GM12878 (cell line): ENCODE data around the gene DOCK7. TPM values are rescaled to one million over a fixed set of nuclear protein-coding genes. Genes with fewer than 3 reads are reported as not detected.

Experiments
- ATAC-seq: fragments of 200-7000 bp; cut with Tn5 transposase; 3 replicates; pipeline ENCODE4 v1.9.1; 2020; ENCODE audit warnings: mild to moderate bottlenecking, moderate library complexity
- BruUV-seq: library from RNA; stranded (reverse); fragments of 400-500 nt; replicated peaks from 2 replicates; lab custom pipeline; 2021; lab: Mats Ljungman, UMichigan
- CTCF ChIA-PET: fragments of 300-600 bp; sonication (Branson Sonifier 250); formaldehyde crosslinking; extraction: SDS; loops from one replicate; lab custom pipeline; 2021; ENCODE audit warnings: inconsistent platforms; lab: Yijun Ruan, JAX
- POLR2A ChIA-PET: fragments of 350-600 bp; formaldehyde crosslinking; extraction: SDS; loops from one replicate; lab custom pipeline; 2021; ENCODE audit warnings: inconsistent platforms; lab: Charles Lee
- RAD21 ChIA-PET: fragments of 300-600 bp; sonication (Branson Sonifier 250); formaldehyde crosslinking; loops from one replicate; lab custom pipeline; 2023; ENCODE audit warnings: antibody characterized with exemption; ENCODE audit not compliant: unreplicated experiment; lab: Charles Lee
- SMC1A ChIA-PET: fragments of 300-600 bp; sonication (Branson Sonifier 250); formaldehyde crosslinking; loops from one replicate; lab custom pipeline; 2023; ENCODE audit not compliant: unreplicated experiment, uncharacterized antibody; lab: Charles Lee
- DNase-seq: peaks from one replicate; pipeline ENCODE4 v3.0.0-alpha.2; 2011; ENCODE audit warnings: low read depth, low spot score
- FAIRE-seq: peaks from 3 replicates; lab custom pipeline; 2011; peaks lifted over from hg19 to GRCh38; lab: Jason Lieb, UNC
- H2AFZ ChIP-seq: 2 replicates; pipeline ENCODE4 v1.6.0; 2011; ENCODE audit warnings: low read depth, low read length, control low read depth; ENCODE audit not compliant: control insufficient read depth
- H3K27ac ChIP-seq: 2 replicates; pipeline ENCODE4 v1.5.1; 2011; ENCODE audit warnings: control low read depth; ENCODE audit not compliant: control insufficient read depth, insufficient read depth
- H3K27me3 ChIP-seq, 2 experiments: replicated peaks in 1 of 2; 2 replicates each; pipeline versions ENCODE4 v1.6.0 to v1.6.1; 2011; ENCODE audit warnings: low read length in 1 of 2; ENCODE audit not compliant: control insufficient read depth in 2 of 2, insufficient read depth in 2 of 2
- H3K36me3 ChIP-seq, 2 experiments: 2 replicates each; pipeline ENCODE4 v1.5.1; 2011; ENCODE audit warnings: low read length in 1 of 2; ENCODE audit not compliant: control insufficient read depth in 2 of 2, insufficient read depth in 2 of 2
- H3K4me1 ChIP-seq: 2 replicates; pipeline ENCODE4 v1.6.1; 2011; ENCODE audit warnings: mild to moderate bottlenecking, low read length, moderate library complexity, mixed read lengths; ENCODE audit not compliant: control insufficient read depth, insufficient read depth
- H3K4me2 ChIP-seq: 2 replicates; pipeline ENCODE4 v1.6.0; 2011; ENCODE audit warnings: control low read depth; ENCODE audit not compliant: control insufficient read depth, insufficient read depth
- H3K4me3 ChIP-seq: fragments of 200-600 bp; sonication (generic); 2 replicates; pipeline ENCODE4 v1.5.1; 2016
- H3K79me2 ChIP-seq: 2 replicates; pipeline ENCODE4 v1.6.0; 2011; ENCODE audit warnings: low read length; ENCODE audit not compliant: control insufficient read depth, insufficient read depth
- H3K9ac ChIP-seq: 2 replicates; pipeline ENCODE4 v1.8.0; 2011; ENCODE audit warnings: low read length, control low read depth, mixed read lengths; ENCODE audit not compliant: control insufficient read depth, insufficient read depth
- H3K9me3 ChIP-seq: replicated peaks from 3 replicates; pipeline ENCODE4 v1.5.1; 2011; ENCODE audit warnings: mild to moderate bottlenecking, low read length; ENCODE audit not compliant: control insufficient read depth, insufficient read depth
- H4K20me1 ChIP-seq: 2 replicates; pipeline ENCODE4 v1.6.0; 2011; ENCODE audit not compliant: control insufficient read depth, insufficient read depth
- ELK1 ChIP-seq: IDR thresholded peaks from 2 replicates; pipeline ENCODE4 v1.6.1; 2012; ENCODE audit warnings: low read depth, low read length, improper control_type of control experiment
- EP300 ChIP-seq, 2 experiments: fragments of 150-350 bp in 1 of 2; IDR thresholded peaks; 2 replicates each; pipeline ENCODE4 v1.6.1; 2011 to 2012; ENCODE audit warnings: low read depth in 2 of 2, low read length in 2 of 2, borderline replicate concordance in 1 of 2, improper control_type of control experiment in 1 of 2, inconsistent platforms in 1 of 2; ENCODE audit not compliant: control insufficient read depth in 1 of 2
- FOXM1 ChIP-seq: IDR thresholded peaks from 2 replicates; pipeline ENCODE4 v1.6.1; 2012; ENCODE audit warnings: low read depth, mild to moderate bottlenecking, inconsistent platforms, low read length, moderate library complexity
- IKZF1 ChIP-seq: fragments of 450-650 bp; conservative IDR thresholded peaks from 2 replicates; pipeline ENCODE4 v1.6.1; 2017; ENCODE audit warnings: antibody characterized with exemption, mild to moderate bottlenecking
- IRF4 ChIP-seq: IDR thresholded peaks from 2 replicates; pipeline ENCODE4 v1.6.1; 2011; ENCODE audit warnings: low read depth, low read length
- KLF5 ChIP-seq: fragments of 450-650 bp; IDR thresholded peaks from 2 replicates; pipeline ENCODE4 v1.6.1; 2014; ENCODE audit warnings: mild to moderate bottlenecking; ENCODE audit not compliant: partially characterized antibody
- LARP7 ChIP-seq: fragments of 450-650 bp; IDR thresholded peaks from 2 replicates; pipeline ENCODE4 v1.6.1; 2017; ENCODE audit warnings: mild to moderate bottlenecking
- NBN ChIP-seq: fragments of 450-650 bp; IDR thresholded peaks from 2 replicates; pipeline ENCODE4 v1.6.1; 2016
- NFXL1 ChIP-seq: fragments of 450-650 bp; IDR thresholded peaks from 2 replicates; pipeline ENCODE4 v1.6.1; 2017; ENCODE audit warnings: antibody characterized with exemption, mild to moderate bottlenecking, borderline replicate concordance
- NFYB ChIP-seq: IDR thresholded peaks from 2 replicates; pipeline ENCODE4 v1.6.1; 2011; ENCODE audit warnings: low read depth, mild to moderate bottlenecking, low read length, improper control_type of control experiment, moderate library complexity; ENCODE audit not compliant: insufficient read depth
- PAX5 ChIP-seq: IDR thresholded peaks from 2 replicates; pipeline ENCODE4 v1.6.1; 2011; ENCODE audit warnings: low read depth, low read length, borderline replicate concordance
- RBBP5 ChIP-seq: fragments of 200-600 bp; sonication (generic); conservative IDR thresholded peaks from 2 replicates; pipeline ENCODE4 v1.6.1; 2016
- SMARCA5 ChIP-seq: fragments of 450-650 bp; IDR thresholded peaks from 2 replicates; pipeline ENCODE4 v1.6.1; 2017; ENCODE audit warnings: mild to moderate bottlenecking
- TCF7 ChIP-seq: IDR thresholded peaks from 2 replicates; pipeline ENCODE4 v1.6.1; 2014; ENCODE audit warnings: antibody characterized with exemption, borderline replicate concordance
- YY1 ChIP-seq: IDR thresholded peaks from 2 replicates; pipeline ENCODE4 v1.6.1; 2011; ENCODE audit warnings: low read depth, mild to moderate bottlenecking, low read length
- ZBTB4 ChIP-seq: fragments of 450-650 bp; formaldehyde crosslinking; IDR thresholded peaks from 2 replicates; pipeline ENCODE4 v1.4.0; 2022; ENCODE audit warnings: mild to moderate bottlenecking, moderate library complexity
- WGBS: methylation state at CpG from one replicate; pipeline ENCODE4 v1.1.6; 2016; ENCODE audit warnings: low lambda C conversion rate; ENCODE audit not compliant: insufficient replicate concordance, insufficient coverage; ENCODE audit errors: missing lambda C conversion rate; 5-methylcytosine and 5-hydroxymethylcytosine counted together
- in situ Hi-C: fragments of 300-500 bp; cut with MboI; formaldehyde crosslinking; loops from 9 replicates; pipeline ENCODE4 v1.14.3; 2018; ENCODE audit warnings: mixed read lengths
- intact Hi-C: fragments of 100-400 bp; cut with micrococcal nuclease; formaldehyde crosslinking; loops from one replicate; pipeline ENCODE4 v1.14.2; 2022; ENCODE audit not compliant: unreplicated experiment
- polyA plus RNA-seq, 11 experiments: library from polyadenylated mRNA; depleted of rRNA in 4 of 11; unstranded in 6 of 11; stranded (reverse) in 5 of 11; fragments of >200 nt; fragmentation: Nextera tagmentation in 4 of 11; fragmentation: Illumina TruSeq in 1 of 11; extraction: Ambion mirVana in 4 of 11; extraction: Trizol in 1 of 11; gene quantifications; 1 replicate in 1 of 11; 2 replicates in 10 of 11; pipeline versions ENCODE4 v1.2.1 to v1.2.3, GENCODE V29; 2011 to 2016; ENCODE audit warnings: inconsistent platforms in 2 of 11, missing spikeins in 2 of 11, low read depth in 1 of 11
- total RNA-seq, 4 experiments: library from RNA; depleted of rRNA in 3 of 4; stranded (reverse); fragments of >200 nt in 3 of 4; fragmentation: Illumina TruSeq in 1 of 4; extraction: Trizol in 1 of 4; gene quantifications; 2 replicates each; pipeline versions ENCODE4 v1.2.1 to v1.2.3, GENCODE V29; 2013 to 2021

DOCK7 gene
- total and polyA plus RNA-seq, 10 of the 15 experiments (the other 5 are each of a cell fraction or from before 2014, with no cell fraction given): 4.8 to 34.6 (median 26.9) TPM

GRCh38 chr1:62707744-62708120 lies 19.5 kb upstream of the DOCK7 start:
- H3K4me2 ChIP-seq: no peak overlapping the region
- in situ Hi-C loops: no loop called here

More at GRCh38 chr1:62707744-62708120, 19.5 kb upstream of the DOCK7 start:
- TF ChIP-seq FOXM1 (no peak), IRF4 (no peak), SMARCA5 (no peak), TCF7 (no peak), NFYB (no peak), EP300 (IDR thresholded peaks at IDR 0.05; ENCODE audit: borderline replicate concordance in 1 of 2, control insufficient read depth in 1 of 2, low read depth in 2 of 2, low read length in 2 of 2) (no peak), NBN (no peak), PAX5 (no peak), LARP7 (no peak), KLF5 (no peak), ELK1 (no peak), RBBP5 (no peak), NFXL1 (no peak), ZBTB4 (CRISPR knock-in tag) (no peak), IKZF1 (no peak), YY1 (no peak)
- TF ChIP-seq, all 136 proteins: peak for 0
- WGBS: 39% methylated on average over 2 of the region's 2 CpGs
- no peaks in the 10 kb centered on the region for H3K27me3 ChIP-seq
- no peaks in the 10 kb centered on the region for H3K79me2 ChIP-seq
- H3K4me3 ChIP-seq: no peak overlapping the region
- no peaks in the 10 kb centered on the region for H4K20me1 ChIP-seq
- no peak overlapping the region for H2AFZ ChIP-seq
- BruUV-seq: no TSS peak
- POLR2A ChIA-PET: no interaction called here
- intact Hi-C loops: no loop called here
- SMC1A ChIA-PET: no interaction called here
- CTCF ChIA-PET: no interaction called here
- RAD21 ChIA-PET: no interaction called here
- H3K4me1 ChIP-seq: no peaks in the 10 kb centered on the region
- no peak overlapping the region for H3K9ac ChIP-seq
- H3K9me3 ChIP-seq: no peaks in the 10 kb centered on the region
- no peaks in the 10 kb centered on the region for H3K36me3 ChIP-seq
- ATAC-seq (no peak), DNase-seq (no peak), FAIRE-seq (no peak)
- H3K27ac ChIP-seq: no peak overlapping the region
